HG03108 (cell line): Measurements from ENCODE around the gene TNFAIP8L2.

Experiments
- ATAC-seq: cut with Tn5 transposase; IDR thresholded peaks from one replicate; pipeline ENCODE4 v1.9.1; 2021; ENCODE audit warnings: moderate library complexity; ENCODE audit not compliant: unreplicated experiment

TNFAIP8L2 gene

GRCh38 chr1:151145304-151146071 lies 11.0 kb upstream of the TNFAIP8L2 start:
- ATAC-seq, result no peak

DNA sequence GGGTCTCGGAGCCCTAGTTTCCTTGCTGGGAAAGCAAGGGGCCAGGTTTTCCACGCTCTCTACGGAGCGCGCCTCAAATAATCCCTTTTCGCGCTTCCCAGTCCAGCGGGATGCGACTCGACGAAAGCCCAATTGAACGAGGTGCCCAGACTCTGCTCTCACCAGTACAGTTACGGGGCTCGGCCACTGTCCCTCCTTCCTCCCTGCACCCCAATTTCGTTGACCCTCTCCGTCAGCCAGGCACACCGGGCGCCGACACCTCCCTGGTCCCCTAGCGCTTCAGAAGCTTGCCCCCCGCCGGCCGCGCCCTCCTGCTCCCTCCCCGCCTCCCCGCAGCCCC lies 10.4 kb upstream of the TNFAIP8L2 start:
- peak; percentile 4 for ATAC-seq

DNA sequence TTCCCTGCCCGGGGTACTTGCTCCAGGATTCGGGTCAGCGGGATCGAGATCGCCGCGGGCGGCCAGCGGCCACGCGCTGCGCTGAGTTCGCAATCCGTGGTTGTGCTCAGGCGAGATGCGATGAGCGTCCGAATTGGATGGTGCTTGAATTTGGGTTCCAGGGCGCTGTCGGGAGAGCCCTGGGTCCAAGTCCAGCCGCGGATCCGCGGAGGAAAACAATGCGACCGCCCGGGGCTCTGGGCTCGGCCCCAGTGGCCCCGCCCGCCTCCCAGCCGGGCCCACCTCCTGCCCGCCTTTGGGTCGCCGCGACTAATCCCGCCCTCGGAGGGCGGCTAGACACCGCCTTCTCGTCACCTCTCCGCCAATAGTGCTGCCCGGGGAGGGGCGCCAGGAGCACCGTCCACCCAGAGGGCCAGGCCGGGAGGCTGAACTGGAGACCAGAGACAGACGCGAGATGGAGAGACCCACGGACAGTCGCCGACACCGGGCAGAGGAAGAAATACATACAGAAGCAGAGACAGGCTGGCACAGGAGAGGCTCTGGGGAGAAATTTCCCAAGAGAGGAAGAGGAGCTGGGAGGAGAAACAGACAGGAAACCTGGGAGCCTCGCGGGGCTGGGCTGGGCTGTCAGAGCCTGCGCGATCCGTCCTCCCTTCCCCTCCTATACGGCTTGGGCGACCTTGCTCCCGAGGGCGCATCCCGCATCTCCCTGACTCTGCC lies 9.9 kb upstream of the TNFAIP8L2 start, which contains the start of gene SEMA6C:
SEMA6C (minus strand) TSS at position 220 of the 720 bp plus-strand sequence. CDS start 4,010 bp downstream, outside the sequence.
- peak; percentile 100 for ATAC-seq

DNA sequence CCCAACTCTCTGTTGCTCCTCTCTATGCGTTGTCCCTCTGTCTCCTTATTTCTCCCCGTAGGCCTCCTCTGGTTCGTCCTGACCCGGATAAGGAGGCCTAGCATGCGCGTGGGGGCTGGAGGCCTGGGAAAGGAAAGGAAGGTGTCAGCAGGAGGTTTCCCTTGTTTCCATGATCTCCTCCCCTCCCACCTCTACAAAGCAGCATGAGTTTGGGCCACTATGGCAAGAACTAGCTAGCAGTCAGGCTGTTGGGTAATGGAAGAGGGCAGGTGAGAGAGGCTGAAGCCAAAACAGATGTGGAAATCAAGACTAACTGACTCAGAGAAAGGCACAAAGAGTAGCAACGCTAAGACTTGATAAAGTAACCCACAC lies 9.3 kb upstream of the TNFAIP8L2 start:
- ATAC-seq, result no peak

DNA sequence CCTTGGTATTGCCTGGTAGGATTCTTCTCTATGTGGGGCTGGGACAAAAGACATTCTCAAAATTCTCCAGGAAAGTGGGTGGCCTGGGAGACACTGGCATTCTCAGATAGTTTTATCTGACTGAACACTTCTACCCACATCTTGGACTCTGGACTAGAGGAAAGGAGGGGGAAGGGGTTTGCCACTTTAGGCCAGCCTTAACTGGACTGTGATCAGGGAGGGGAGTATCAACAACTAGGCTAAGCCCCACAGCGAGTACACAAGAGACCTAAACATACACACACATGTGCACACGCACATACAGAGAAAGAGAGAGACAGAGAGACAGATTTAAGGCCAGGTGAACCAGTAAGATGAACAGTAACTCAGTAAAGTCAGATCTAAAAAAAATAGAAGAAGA lies 8.8 kb upstream of the TNFAIP8L2 start:
- ATAC-seq, result no peak

DNA sequence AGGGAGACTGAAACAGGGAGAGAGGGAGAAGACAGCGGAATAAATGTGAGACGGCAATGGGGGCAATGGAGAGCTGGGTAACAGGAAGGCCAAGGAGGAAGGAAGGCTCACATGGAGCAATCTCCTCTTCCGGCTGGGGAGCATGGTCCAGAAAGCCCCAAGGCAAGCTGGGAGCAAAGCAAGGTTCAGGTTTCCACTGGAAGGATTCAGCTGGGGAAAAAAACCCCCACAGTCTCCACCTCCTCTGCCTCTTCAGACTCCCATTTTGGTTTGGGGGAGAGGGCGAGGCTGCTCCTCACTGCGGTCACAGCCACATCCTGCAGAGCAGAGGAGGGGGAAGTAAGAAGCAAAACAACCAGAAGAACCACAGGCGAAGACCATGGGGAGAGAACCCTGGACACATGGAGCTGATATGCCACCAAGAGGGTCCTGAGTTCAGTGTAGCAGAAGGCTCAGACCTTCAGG lies 650 bp downstream of the TNFAIP8L2 start:
- no peak for ATAC-seq

GRCh38 chr1:151158326-151158725 lies 1.9 kb downstream of the TNFAIP8L2 start:
- ATAC-seq, result no peak

DNA sequence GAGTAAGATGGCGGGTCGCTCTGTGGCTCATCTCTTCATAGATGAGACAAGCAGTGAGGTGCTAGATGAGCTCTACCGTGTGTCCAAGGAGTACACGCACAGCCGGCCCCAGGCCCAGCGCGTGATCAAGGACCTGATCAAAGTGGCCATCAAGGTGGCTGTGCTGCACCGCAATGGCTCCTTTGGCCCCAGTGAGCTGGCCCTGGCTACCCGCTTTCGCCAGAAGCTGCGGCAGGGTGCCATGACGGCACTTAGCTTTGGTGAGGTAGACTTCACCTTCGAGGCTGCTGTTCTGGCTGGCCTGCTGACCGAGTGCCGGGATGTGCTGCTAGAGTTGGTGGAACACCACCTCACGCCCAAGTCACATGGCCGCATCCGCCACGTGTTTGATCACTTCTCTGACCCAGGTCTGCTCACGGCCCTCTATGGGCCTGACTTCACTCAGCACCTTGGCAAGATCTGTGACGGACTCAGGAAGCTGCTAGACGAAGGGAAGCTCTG lies 2.4 kb downstream of the TNFAIP8L2 start:
- no peak for ATAC-seq

- no peak for ATAC-seq
These were observed 2.9 kb downstream of the TNFAIP8L2 start for GRCh38 chr1:151159373-151159772.

DNA sequence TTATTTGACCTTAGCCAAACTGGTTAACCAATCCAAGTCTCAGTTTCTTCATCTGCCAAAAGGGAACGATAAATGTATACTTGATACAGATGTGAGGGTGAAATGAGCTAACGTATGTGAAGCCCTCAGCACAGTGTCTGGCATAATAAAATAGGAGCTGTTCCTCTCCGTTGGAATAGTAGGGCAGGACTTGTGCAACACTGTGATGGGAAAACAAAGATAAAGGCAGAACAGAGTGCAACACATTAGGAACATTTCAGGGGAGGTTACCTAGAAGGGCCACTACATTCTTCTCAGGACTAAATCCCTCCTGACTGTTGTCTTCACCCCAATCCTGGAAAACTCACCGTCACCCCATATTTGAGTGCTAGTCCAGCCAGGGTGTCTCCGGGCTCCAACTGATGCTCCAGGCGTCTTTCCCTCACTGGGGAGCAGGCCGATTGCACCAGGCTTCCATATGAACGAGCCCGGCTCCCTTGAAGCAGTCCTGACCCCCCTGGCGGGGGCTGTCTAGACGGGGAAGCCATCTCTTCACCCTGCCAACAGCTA lies 8.4 kb downstream of the TNFAIP8L2 start:
- ATAC-seq, result no peak

DNA sequence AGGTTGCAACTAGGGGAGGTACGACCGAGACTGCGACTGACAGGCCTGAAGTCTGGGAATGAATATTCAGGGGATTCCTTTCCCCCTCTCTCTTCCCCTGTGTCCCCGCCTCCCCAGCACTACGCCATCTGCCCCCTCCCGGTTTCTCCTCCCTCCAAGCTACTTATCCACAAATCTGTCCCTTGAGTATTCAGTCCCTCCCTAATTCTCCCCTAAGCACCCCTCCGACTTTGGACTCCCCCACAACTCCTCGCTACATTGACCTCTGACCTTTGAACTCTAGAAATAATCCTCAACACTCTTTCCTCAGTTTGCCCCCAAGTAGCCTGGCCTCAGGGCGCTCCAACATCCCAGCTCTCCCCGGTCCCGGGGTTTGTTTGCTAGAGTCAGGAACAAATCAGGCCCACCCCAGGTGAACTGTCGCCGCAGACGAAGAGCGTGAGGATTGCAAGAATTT lies 8.9 kb downstream of the TNFAIP8L2 start:
- no peak for ATAC-seq

DNA sequence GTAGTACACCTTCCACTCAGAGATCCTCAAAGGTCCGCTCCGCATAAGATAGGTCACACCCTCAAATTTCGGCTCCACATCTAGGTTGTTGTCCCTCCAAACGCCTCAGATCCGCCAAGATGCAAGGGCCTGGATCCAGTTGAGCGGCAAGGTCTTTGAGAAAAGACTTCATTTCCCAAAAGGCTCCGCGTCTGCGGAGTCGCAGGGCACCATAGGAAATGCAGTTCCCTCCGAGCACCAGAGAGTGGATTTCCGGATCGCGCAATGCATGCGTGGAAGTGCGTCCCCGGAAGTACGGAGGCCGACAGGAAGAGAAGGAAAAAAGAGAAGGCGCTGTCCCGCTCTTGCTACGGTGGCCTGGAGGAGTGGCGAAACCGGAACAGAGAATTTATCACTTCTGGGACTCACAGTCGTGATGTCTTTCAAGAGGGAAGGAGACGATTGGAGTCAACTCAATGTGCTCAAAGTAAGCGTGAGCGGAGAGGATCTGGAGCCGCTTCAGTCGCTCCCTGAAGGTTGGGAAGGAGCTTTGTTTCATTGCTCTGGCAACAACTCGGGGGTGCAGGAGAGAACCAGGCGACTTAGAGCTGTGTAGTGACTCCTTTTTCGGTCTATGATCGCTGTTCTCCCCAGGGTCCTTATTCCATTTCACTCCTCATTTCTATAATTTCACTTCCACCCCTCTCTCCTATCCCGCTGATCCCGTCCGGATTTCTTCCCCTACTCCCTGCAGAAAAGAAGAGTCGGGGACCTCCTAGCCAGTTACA lies 9.5 kb downstream of the TNFAIP8L2 start, which contains the start of the genes LYSMD1 and SCNM1:
LYSMD1 (minus strand) TSS at position 165 of the 767 bp plus-strand sequence. CDS start 644 bp downstream, outside the sequence.
SCNM1 (plus strand) TSS at position 407 of the 767 bp plus-strand sequence; CDS start at position 416, 9 bp downstream.
- ATAC-seq, result peak; percentile 83

DNA sequence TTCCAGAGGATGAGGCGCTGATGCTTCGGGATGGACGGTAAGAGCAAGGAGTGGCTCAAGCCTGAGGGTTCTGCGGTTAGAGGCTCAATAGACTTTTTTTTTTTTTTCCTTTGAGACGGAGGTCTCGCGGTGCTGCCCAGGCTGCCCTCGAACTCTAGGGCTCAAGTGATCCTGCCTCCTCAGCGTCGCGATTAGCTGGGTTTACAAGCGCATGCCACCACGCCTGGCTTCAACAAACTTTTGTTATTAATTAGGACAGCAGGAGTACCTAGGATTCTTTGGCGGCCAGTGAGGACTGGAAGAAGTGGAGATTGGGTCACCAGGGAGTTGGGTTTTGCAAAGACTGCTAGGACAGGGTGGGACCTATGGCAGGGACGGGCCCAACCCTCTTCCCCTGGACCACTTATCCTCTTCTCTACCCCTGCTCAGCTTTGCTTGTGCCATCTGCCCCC lies 10.1 kb downstream of the TNFAIP8L2 start:
- ATAC-seq, result peak; percentile 3

- no peak for ATAC-seq
These were observed 10.7 kb downstream of the TNFAIP8L2 start for GRCh38 chr1:151167116-151167515.

DNA sequence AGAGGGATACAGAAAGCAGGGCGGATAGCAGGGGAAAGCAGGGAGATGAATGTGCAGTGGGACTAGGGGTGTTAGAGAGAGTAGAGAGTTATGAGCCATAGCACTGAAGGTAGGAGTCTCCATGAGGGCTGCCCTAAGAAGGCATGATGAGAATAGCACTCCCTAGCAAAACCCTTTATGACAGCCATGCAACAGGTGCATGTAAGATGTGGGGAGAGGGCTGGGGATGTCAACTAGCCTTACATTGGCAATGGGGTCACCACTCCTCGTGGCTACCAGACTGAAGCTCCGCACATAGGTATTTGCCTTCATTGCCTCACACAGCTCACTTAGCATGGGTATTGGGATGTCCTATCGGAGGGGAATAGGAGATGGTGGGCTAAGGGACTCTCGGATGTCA lies 14.7 kb downstream of the TNFAIP8L2 start:
- no peak for ATAC-seq

DNA sequence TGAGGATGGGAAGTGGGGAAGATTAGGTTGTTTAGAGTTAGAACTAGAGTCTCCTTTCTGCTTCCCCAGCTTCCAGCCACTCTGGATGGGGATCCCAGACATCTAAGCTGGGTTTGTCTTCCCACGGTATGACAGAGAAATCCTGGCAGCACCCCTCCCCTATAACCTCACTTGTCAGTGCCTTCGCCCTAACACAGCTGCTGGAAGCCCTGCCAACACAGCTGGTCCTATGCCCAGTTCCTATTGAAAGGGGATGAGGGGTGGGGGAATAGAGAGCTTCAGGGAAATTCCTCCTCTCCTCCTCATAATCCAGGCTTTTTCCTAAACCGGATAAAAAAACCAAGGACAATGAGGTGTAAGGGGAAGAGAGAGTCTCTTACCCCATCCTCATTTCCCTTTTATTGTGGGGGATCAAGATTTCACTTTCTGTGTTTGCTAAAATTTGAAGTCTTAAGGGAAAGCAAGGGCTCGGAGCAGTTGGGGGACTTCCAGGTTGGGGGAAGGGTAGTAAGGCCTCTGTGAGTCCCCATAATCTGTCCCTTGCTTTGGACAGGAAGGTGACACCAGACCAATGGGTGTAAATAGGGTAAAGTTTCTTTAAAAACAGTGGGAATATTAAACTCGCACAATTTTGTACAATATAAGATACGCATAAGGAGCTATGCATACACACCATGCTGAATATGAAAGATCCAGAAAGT lies 18.7 kb downstream of the TNFAIP8L2 start:
- no peak for ATAC-seq

GRCh38 chr1:151175863-151176262 lies 19.4 kb downstream of the TNFAIP8L2 start, which contains the start of gene TMOD4:
TMOD4 (minus strand) TSS chr1:151175981; CDS start chr1:151174875, 1,106 bp downstream.
- no peak for ATAC-seq

DNA sequence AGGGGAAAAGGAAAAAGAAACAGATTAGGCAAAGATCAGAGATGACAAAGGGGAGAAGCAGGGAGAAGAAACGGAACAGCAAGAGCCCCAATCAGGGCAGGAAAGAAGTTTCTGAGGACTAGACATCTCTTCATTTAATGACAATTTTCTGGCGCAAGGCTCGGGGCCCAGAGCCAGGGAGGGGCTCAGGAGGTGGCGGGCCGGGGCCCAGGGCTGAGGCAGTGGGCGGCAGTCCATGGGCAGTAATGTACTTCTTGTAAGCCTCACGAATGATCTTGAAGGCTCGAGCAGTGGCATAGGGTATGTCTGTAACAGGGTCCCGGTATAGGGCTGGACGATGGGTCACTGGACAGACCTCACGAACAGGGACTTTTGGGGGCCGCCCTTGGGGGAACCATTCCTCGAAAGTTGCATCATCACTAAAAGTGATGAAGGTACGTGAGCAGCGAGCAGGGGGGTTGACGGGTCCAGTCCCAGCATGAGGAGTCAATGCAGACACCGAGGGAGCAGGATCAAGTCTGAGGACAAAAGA lies 20.1 kb downstream of the TNFAIP8L2 start:
- ATAC-seq, result no peak

DNA sequence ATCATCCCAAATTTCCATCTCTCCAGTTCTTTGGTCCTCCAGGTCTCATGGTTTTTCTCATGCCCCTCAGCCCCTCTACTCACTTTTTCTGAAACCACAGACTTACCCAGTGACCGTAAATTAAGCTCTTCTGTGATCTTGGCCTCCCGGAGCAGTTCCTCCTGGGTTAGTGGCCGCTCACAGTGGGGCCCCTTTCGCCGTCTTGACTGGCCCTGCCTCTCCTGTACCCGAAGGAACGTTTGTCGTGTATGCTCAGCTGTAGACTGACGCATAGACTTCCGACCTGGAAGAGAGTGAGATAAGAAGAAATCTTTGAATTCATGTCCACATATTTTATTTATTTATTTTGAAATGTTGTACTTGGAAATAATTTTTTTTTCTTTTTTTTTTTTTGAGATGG lies 27.8 kb downstream of the TNFAIP8L2 start:
- ATAC-seq, result no peak

DNA sequence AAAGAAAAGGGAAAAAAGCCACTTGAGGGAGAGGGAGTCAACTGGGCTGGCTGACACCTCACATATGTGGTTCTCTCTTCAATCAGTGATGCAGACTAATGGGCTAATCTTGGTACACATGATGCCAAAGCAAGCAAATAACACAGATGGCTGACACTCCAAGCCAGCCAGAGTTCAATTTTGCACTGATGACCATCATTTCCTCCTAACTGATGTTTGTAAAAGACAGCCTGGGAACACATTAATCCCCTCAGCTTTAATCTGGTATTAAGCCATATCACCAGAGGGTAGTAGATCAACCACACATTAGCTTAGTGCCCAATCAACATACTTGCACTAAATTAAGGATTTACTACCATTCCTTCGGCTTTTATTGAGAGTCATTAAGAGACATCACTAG lies 30.8 kb downstream of the TNFAIP8L2 start:
- ATAC-seq, result no peak
